ENCODE data around the gene PER3.
A peak's percentile ranks its signal among the peaks of the same experiment; 100 is the strongest.

The PER3 gene

DNA sequence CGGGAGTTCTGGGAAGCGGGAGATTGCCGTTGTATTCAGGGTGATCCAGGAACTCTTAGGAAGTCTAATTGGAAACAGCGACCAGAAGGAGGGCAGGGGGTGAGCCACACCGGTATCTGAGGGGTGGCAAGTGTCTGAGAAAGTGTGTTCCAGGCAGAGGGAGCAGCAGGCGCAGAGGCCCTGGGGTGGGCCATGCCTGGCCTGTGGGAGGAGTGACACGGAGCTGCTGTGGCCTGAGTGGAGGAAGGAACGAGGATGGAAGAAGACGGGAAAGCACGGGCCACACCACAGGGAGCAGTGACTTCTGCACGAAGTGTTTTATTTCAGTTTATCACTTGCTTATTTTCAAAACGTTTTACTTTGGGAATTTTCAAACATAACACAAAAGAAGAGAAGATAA is 11.3 kb downstream of the PER3 start:
- TF ChIP-seq, protein P1, sequence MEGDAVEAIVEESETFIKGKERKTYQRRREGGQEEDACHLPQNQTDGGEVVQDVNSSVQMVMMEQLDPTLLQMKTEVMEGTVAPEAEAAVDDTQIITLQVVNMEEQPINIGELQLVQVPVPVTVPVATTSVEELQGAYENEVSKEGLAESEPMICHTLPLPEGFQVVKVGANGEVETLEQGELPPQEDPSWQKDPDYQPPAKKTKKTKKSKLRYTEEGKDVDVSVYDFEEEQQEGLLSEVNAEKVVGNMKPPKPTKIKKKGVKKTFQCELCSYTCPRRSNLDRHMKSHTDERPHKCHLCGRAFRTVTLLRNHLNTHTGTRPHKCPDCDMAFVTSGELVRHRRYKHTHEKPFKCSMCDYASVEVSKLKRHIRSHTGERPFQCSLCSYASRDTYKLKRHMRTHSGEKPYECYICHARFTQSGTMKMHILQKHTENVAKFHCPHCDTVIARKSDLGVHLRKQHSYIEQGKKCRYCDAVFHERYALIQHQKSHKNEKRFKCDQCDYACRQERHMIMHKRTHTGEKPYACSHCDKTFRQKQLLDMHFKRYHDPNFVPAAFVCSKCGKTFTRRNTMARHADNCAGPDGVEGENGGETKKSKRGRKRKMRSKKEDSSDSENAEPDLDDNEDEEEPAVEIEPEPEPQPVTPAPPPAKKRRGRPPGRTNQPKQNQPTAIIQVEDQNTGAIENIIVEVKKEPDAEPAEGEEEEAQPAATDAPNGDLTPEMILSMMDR (conservative IDR thresholded peaks at IDR 0.05; ENCODE audit: control insufficient read depth, insufficient read depth, low read depth, low read length) = no peak
- no peak for DNase-seq (ENCODE audit: low read depth)
- no peak overlapping the region for H3K4me3 ChIP-seq (ENCODE audit: control insufficient read depth, low read depth, low read length)

DNA sequence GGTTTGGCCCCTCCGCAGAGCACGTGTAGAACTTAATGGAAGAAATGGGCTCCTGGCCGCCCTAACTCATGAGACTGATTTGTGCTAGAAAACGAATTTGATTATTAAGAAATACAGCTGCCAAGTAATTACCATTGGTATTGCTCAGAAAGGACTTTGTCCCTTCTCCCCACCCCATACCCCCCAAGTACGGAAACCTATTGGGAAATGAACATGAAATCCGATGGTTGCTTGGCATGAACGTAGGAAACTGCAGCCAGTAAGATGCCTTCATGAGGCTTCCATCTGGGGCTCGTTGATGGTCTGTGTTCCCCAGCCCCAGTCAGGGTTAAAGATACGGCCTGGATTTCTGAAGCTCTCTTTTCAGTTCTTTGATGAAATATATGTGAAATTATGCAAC is 21.4 kb downstream of the PER3 start:
- no peak overlapping the region for H3K4me3 ChIP-seq (ENCODE audit: control insufficient read depth, low read depth, low read length)
- DNase-seq (ENCODE audit: low read depth) = no peak
- TF ChIP-seq, protein P1 (conservative IDR thresholded peaks at IDR 0.05; ENCODE audit: control insufficient read depth, insufficient read depth, low read depth, low read length) = no peak

DNA sequence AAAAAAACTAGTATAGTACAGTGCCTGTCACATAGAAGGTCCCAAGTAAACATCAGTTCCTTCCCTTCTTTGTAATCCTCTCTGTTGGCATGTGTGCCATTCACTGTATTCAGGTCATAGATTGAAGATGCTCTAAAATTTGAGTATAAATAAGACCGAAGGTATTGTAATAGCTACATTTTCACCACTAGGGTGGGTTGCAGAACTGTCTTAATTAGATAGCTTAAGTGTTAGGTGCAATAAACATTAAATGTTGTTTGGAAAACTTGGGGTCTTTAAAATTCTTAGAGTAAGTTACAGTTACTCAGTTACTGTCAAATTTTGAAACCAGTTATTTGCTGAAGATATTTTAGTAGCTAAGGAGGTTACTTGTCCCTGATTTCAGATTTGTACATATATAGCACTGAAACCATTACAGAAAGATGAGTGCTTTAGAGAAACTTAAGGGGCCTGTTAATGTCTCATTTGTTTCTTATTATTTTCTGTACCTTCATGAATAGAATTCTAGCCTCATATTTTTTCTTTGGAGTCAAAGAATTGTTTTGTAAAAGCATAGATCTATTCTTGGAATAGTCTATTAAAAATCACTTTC is 24.3 kb downstream of the PER3 start:
- TF ChIP-seq, protein P1 (conservative IDR thresholded peaks at IDR 0.05; ENCODE audit: control insufficient read depth, insufficient read depth, low read depth, low read length) = peak; percentile 58
- DNase-seq (ENCODE audit: low read depth) = peak; percentile 63
- H3K4me3 ChIP-seq (ENCODE audit: control insufficient read depth, low read depth, low read length) = no peak overlapping the region

DNA sequence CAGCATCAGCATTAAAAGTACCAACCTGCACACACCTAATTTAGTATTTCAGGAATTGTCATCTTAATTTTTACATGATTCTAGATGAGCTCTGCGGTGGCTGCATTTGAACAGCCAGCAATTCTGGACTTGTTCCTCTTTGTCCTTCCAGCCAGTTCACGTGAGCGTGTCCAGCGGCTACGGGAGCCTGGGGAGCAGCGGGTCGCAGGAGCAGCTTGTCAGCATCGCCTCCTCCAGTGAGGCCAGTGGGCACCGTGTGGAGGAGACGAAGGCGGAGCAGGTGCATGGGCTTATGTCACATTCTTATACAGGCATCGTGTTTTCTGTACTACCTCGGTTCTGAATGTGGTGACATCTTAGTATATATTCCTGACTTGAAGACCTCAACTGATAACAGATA is 25.7 kb downstream of the PER3 start:
- no peak overlapping the region for H3K4me3 ChIP-seq (ENCODE audit: control insufficient read depth, low read depth, low read length)
- no peak for DNase-seq (ENCODE audit: low read depth)
- TF ChIP-seq, protein P1 (conservative IDR thresholded peaks at IDR 0.05; ENCODE audit: control insufficient read depth, insufficient read depth, low read depth, low read length) = no peak

DNA sequence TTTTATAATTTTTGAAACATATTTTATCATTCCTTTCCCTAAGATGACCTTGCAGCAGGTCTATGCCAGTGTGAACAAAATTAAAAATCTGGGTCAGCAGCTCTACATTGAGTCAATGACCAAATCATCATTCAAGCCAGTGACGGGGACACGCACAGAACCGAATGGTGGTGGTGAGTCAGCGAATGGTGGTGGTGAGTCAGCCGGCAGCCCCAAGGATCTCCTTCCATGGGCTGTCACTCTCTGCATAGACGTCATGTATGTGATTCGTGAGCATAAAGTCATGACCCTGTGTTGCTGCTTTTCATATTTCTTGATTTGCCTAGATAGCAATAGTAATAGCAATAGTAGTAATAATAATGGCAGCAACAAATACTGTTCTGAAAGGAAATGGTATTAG is 26.3 kb downstream of the PER3 start:
- H3K4me3 ChIP-seq (ENCODE audit: control insufficient read depth, low read depth, low read length) = no peak overlapping the region
- peak; percentile 97 for DNase-seq (ENCODE audit: low read depth)
- TF ChIP-seq, protein P1 (conservative IDR thresholded peaks at IDR 0.05; ENCODE audit: control insufficient read depth, insufficient read depth, low read depth, low read length) = no peak

DNA sequence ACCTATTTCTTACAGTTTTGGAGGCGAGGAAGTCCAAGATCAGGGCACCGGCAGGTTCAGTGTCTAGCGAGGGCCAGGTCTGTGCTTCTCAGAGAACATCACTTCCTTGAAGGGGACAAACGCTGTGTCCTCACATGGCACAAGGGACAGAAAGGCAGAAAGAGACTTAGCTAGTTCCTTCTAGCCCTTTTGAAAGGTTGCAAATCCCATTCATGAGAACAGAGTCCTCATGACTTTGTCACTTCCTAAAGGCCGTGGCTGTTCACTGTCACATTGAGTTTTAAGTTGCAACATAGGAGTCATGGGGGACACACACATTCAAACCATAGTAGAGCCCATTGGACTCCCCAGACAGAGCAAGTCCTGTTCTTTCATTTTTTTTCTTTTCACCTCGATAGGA is 27.4 kb downstream of the PER3 start:
- no peak overlapping the region for H3K4me3 ChIP-seq (ENCODE audit: control insufficient read depth, low read depth, low read length)
- TF ChIP-seq, protein P1 (conservative IDR thresholded peaks at IDR 0.05; ENCODE audit: control insufficient read depth, insufficient read depth, low read depth, low read length) = no peak
- no peak for DNase-seq (ENCODE audit: low read depth)
